ENCODE measurements around the gene SEMA3E.

The SEMA3E gene

DNA sequence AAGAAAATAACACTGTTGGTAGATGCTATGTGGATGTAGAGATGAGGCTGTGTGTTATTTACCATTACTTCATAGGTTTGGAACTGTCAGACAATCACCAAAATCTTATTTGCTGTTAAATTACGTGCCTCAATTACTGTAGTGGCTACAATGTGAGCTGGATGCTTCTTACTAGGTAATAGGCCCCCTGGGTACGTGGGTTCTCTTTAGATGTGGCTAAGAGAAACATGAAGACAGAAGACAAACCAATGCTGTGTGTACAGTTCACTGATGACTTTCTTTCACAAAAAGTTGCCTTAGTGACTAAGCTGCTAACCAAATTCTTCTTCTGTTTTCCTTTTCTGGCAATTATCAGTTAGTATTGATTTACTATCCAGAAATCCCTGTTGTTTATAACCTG, 144.6 kb downstream of the SEMA3E start:
- Histone ChIP-seq H3K4me2 (ENCODE audit: low read length) (no peak overlapping the region), H3K27me3 (ENCODE audit: low read depth, low read length) (no peaks in the 10 kb centered on the region), H3K4me3 (ENCODE audit: low read length) (no peak overlapping the region), H3K27ac (ENCODE audit: low read length) (no peak overlapping the region), H2AFZ (ENCODE audit: low read depth, low read length) (no peak overlapping the region), H3K79me2 (ENCODE audit: low read length) (no peaks in the 10 kb centered on the region), H3K36me3 (replicated peaks; ENCODE audit: low read depth, low read length) (no peaks in the 10 kb centered on the region), H3K9me3 (ENCODE audit: insufficient read depth, low read length) (no peaks in the 10 kb centered on the region), H3K9ac (ENCODE audit: low read length) (no peak overlapping the region), H3K4me1 (ENCODE audit: low read length) (no peaks in the 10 kb centered on the region), H4K20me1 (ENCODE audit: insufficient read depth, low read length) (no peaks in the 10 kb centered on the region)
- TF ChIP-seq EZH2phosphoT487 (IDR thresholded peaks at IDR 0.05; ENCODE audit: low read depth): no peak
- TF ChIP-seq, protein P1, sequence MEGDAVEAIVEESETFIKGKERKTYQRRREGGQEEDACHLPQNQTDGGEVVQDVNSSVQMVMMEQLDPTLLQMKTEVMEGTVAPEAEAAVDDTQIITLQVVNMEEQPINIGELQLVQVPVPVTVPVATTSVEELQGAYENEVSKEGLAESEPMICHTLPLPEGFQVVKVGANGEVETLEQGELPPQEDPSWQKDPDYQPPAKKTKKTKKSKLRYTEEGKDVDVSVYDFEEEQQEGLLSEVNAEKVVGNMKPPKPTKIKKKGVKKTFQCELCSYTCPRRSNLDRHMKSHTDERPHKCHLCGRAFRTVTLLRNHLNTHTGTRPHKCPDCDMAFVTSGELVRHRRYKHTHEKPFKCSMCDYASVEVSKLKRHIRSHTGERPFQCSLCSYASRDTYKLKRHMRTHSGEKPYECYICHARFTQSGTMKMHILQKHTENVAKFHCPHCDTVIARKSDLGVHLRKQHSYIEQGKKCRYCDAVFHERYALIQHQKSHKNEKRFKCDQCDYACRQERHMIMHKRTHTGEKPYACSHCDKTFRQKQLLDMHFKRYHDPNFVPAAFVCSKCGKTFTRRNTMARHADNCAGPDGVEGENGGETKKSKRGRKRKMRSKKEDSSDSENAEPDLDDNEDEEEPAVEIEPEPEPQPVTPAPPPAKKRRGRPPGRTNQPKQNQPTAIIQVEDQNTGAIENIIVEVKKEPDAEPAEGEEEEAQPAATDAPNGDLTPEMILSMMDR (IDR thresholded peaks at IDR 0.05; ENCODE audit: low read depth, low read length): no peak

- H3K4me2 ChIP-seq (ENCODE audit: low read length): no peak overlapping the region
- TF ChIP-seq, protein P1 (IDR thresholded peaks at IDR 0.05; ENCODE audit: low read depth, low read length): no peak
- no peak for TF ChIP-seq EZH2phosphoT487 (IDR thresholded peaks at IDR 0.05; ENCODE audit: low read depth)
Measured at GRCh38 chr7:83502636-83503035, 146.3 kb downstream of the SEMA3E start.

GRCh38 chr7:83494683-83495082, 154.3 kb downstream of the SEMA3E start:
- TF ChIP-seq, protein P1 (IDR thresholded peaks at IDR 0.05; ENCODE audit: low read depth, low read length): no peak
- TF ChIP-seq EZH2phosphoT487 (IDR thresholded peaks at IDR 0.05; ENCODE audit: low read depth): no peak
- H3K4me1 ChIP-seq (ENCODE audit: low read length): no peaks in the 10 kb centered on the region
- no peak overlapping the region for H3K4me3 ChIP-seq (ENCODE audit: low read length)
- no peaks in the 10 kb centered on the region for H3K36me3 ChIP-seq (replicated peaks; ENCODE audit: low read depth, low read length)
- H4K20me1 ChIP-seq (ENCODE audit: insufficient read depth, low read length): no peaks in the 10 kb centered on the region
- no peak overlapping the region for H3K4me2 ChIP-seq (ENCODE audit: low read length)
- H3K9ac ChIP-seq (ENCODE audit: low read length): no peak overlapping the region
- H2AFZ ChIP-seq (ENCODE audit: low read depth, low read length): no peak overlapping the region
- H3K9me3 ChIP-seq (ENCODE audit: insufficient read depth, low read length): no peaks in the 10 kb centered on the region
- H3K27ac ChIP-seq (ENCODE audit: low read length): no peak overlapping the region
- H3K79me2 ChIP-seq (ENCODE audit: low read length): no peaks in the 10 kb centered on the region
- H3K27me3 ChIP-seq (ENCODE audit: low read depth, low read length): no peaks in the 10 kb centered on the region

More at GRCh38 chr7:83502636-83503035, 146.3 kb downstream of the SEMA3E start:
- Histone ChIP-seq H3K9me3 (ENCODE audit: insufficient read depth, low read length) (no peaks in the 10 kb centered on the region), H3K27me3 (ENCODE audit: low read depth, low read length) (no peaks in the 10 kb centered on the region), H3K9ac (ENCODE audit: low read length) (no peak overlapping the region), H2AFZ (ENCODE audit: low read depth, low read length) (no peak overlapping the region), H4K20me1 (ENCODE audit: insufficient read depth, low read length) (no peaks in the 10 kb centered on the region), H3K79me2 (ENCODE audit: low read length) (no peaks in the 10 kb centered on the region), H3K4me1 (ENCODE audit: low read length) (no peaks in the 10 kb centered on the region), H3K27ac (ENCODE audit: low read length) (no peak overlapping the region), H3K36me3 (replicated peaks; ENCODE audit: low read depth, low read length) (no peaks in the 10 kb centered on the region), H3K4me3 (ENCODE audit: low read length) (no peak overlapping the region)

GRCh38 chr7:83492802-83493201, 156.1 kb downstream of the SEMA3E start:
- Histone ChIP-seq H3K4me3 (ENCODE audit: low read length) (no peak overlapping the region), H3K27me3 (ENCODE audit: low read depth, low read length) (no peaks in the 10 kb centered on the region), H3K36me3 (replicated peaks; ENCODE audit: low read depth, low read length) (no peaks in the 10 kb centered on the region), H2AFZ (ENCODE audit: low read depth, low read length) (no peak overlapping the region), H3K4me2 (ENCODE audit: low read length) (no peak overlapping the region), H4K20me1 (ENCODE audit: insufficient read depth, low read length) (no peaks in the 10 kb centered on the region), H3K79me2 (ENCODE audit: low read length) (no peaks in the 10 kb centered on the region), H3K27ac (ENCODE audit: low read length) (no peak overlapping the region), H3K4me1 (ENCODE audit: low read length) (no peaks in the 10 kb centered on the region), H3K9ac (ENCODE audit: low read length) (no peak overlapping the region), H3K9me3 (ENCODE audit: insufficient read depth, low read length) (no peaks in the 10 kb centered on the region)
- TF ChIP-seq EZH2phosphoT487 (IDR thresholded peaks at IDR 0.05; ENCODE audit: low read depth): no peak
- TF ChIP-seq, protein P1 (IDR thresholded peaks at IDR 0.05; ENCODE audit: low read depth, low read length): no peak
